Activated CD4-positive, alpha-beta memory T cell treated with anti-CD3 and anti-CD28 coated beads, Interleukin-2, amount 10 ng/mL, durations not matched to agents 7 days and 5 days (primary cell): ENCODE measurements around the gene SCAMP2. TPM values are rescaled to one million over a fixed set of nuclear protein-coding genes. Genes with fewer than 3 reads are reported as not detected.

Source experiments
- CTCF ChIA-PET: fragments of 350-600 bp; sonication (Branson Sonifier 250); formaldehyde crosslinking; loops from one replicate; lab custom pipeline; 2021; ENCODE audit warnings: antibody characterized with exemption, inconsistent platforms; lab: Charles Lee
- POLR2A ChIA-PET: fragments of 350-600 bp; sonication (Branson Sonifier 250); formaldehyde crosslinking; loops from one replicate; lab custom pipeline; 2021; ENCODE audit warnings: antibody characterized with exemption; lab: Charles Lee
- DNase-seq: peaks from one replicate; pipeline ENCODE4 v3.0.0-alpha.2; 2020
- H3K27ac Mint-ChIP-seq: one replicate; pipeline ENCODE4 v1.8.0; 2021; ENCODE audit warnings: mild to moderate bottlenecking, mixed read lengths
- H3K27me3 Mint-ChIP-seq: one replicate; pipeline ENCODE4 v1.8.0; 2021; ENCODE audit warnings: mixed read lengths
- H3K36me3 Mint-ChIP-seq: one replicate; pipeline ENCODE4 v1.8.0; 2021; ENCODE audit warnings: low read depth, mixed read lengths
- H3K4me1 Mint-ChIP-seq: one replicate; pipeline ENCODE4 v1.8.0; 2021; ENCODE audit warnings: mixed read lengths
- H3K4me3 Mint-ChIP-seq: one replicate; pipeline ENCODE4 v1.8.0; 2021; ENCODE audit warnings: mild to moderate bottlenecking, mixed read lengths
- H3K9me3 Mint-ChIP-seq: one replicate; pipeline ENCODE4 v1.8.0; 2021; ENCODE audit warnings: mixed read lengths
- total RNA-seq, 2 experiments: library from RNA; stranded (reverse); gene quantifications; one replicate each; pipeline ENCODE4 v1.2.3, GENCODE V29; 2021

Gene SCAMP2
- total RNA-seq, 2 experiments from 2014 or later: 144 to 156 TPM

- H3K27ac Mint-ChIP-seq: no peak overlapping the region
- POLR2A ChIA-PET: interaction anchor here (1.4 to 1.8 kb wide), 3 partner anchors 44 to 65 kb away, joined by 3 to 4 read pairs (median 3); no protein-coding TSS in a partner anchor
- no peak overlapping the region for H3K4me3 Mint-ChIP-seq
- no peaks in the 10 kb centered on the region for H3K9me3 Mint-ChIP-seq
- H3K27me3 Mint-ChIP-seq: no peaks in the 10 kb centered on the region
- CTCF ChIA-PET: interaction anchor here (1.0 to 2.1 kb wide), 12 partner anchors 14 to 205 kb away, joined by 3 to 11 read pairs (median 4); partner anchors contain the start of gene FAM219B
- DNase-seq: no peak
- H3K36me3 Mint-ChIP-seq: peaks cover 41% of the 10 kb centered on the region
- H3K4me1 Mint-ChIP-seq: peaks cover 15% of the 10 kb centered on the region
Measured at GRCh38 chr15:74836846-74837245, 36.3 kb downstream of the SCAMP2 start.

- Mint-ChIP-seq H3K27me3 (no peaks in the 10 kb centered on the region), H3K4me3 (no peak overlapping the region)
- POLR2A ChIA-PET: interaction anchor here (1.5 to 1.8 kb wide), 2 partner anchors 64 to 66 kb away, joined by 3 to 4 read pairs; no protein-coding TSS in a partner anchor
Measured at GRCh38 chr15:74835312-74835823, 37.8 kb downstream of the SCAMP2 start.

GRCh38 chr15:74833376-74834107 lies 39.6 kb downstream of the SCAMP2 start:
- Mint-ChIP-seq H3K4me3 (no peak overlapping the region), H3K27ac (no peak overlapping the region), H3K9me3 (no peaks in the 10 kb centered on the region), H3K27me3 (no peaks in the 10 kb centered on the region), H3K4me1 (peaks cover 14% of the 10 kb centered on the region), H3K36me3 (peaks cover 22% of the 10 kb centered on the region)
- ChIA-PET CTCF (interaction anchor here (1.0 to 2.7 kb wide), 4 partner anchors 15 to 70 kb away, joined by 4 to 12 read pairs (median 4); no protein-coding TSS in a partner anchor), POLR2A (interaction anchor here (1.2 to 1.7 kb wide), 5 partner anchors 12 to 73 kb away, joined by 3 to 4 read pairs (median 3); partner anchors contain the start of gene FAM219B)
- DNase-seq: no peak

More at GRCh38 chr15:74835312-74835823, 37.8 kb downstream of the SCAMP2 start:
- H3K36me3 Mint-ChIP-seq: peaks cover 32% of the 10 kb centered on the region
- H3K9me3 Mint-ChIP-seq: no peaks in the 10 kb centered on the region
- H3K27ac Mint-ChIP-seq: no peak overlapping the region
- CTCF ChIA-PET: interaction anchor here (0.9 to 1.8 kb wide), 8 partner anchors 15 to 204 kb away, joined by 3 to 5 read pairs (median 4); no protein-coding TSS in a partner anchor
- H3K4me1 Mint-ChIP-seq: peaks cover 1% of the 10 kb centered on the region
- peak; percentile 57 for DNase-seq

- ChIA-PET POLR2A (interaction anchor here (1.2 to 1.7 kb wide), 4 partner anchors 12 to 69 kb away, joined by 3 read pairs; no protein-coding TSS in a partner anchor), CTCF (interaction anchor here (1.5 to 2.7 kb wide), 3 partner anchors 14 to 71 kb away, joined by 4 to 12 read pairs (median 4); no protein-coding TSS in a partner anchor)
- Mint-ChIP-seq H3K27ac (no peak overlapping the region), H3K36me3 (peaks cover 22% of the 10 kb centered on the region), H3K4me1 (peaks cover 14% of the 10 kb centered on the region), H3K27me3 (peaks cover 4% of the 10 kb centered on the region), H3K9me3 (no peaks in the 10 kb centered on the region), H3K4me3 (no peak overlapping the region)
- DNase-seq: no peak
Measured at GRCh38 chr15:74832826-74833225, 40.3 kb downstream of the SCAMP2 start.

- no peak overlapping the region for H3K4me3 Mint-ChIP-seq
- H3K27ac Mint-ChIP-seq: no peak overlapping the region
- peaks cover 14% of the 10 kb centered on the region for H3K4me1 Mint-ChIP-seq
- no peaks in the 10 kb centered on the region for H3K9me3 Mint-ChIP-seq
- no peak for DNase-seq
- CTCF ChIA-PET: interaction anchor here (1.9 to 2.7 kb wide), 2 partner anchors 13 to 61 kb away, joined by 4 to 12 read pairs; no protein-coding TSS in a partner anchor
- POLR2A ChIA-PET: no interaction called here
- peaks cover 17% of the 10 kb centered on the region for H3K36me3 Mint-ChIP-seq
- H3K27me3 Mint-ChIP-seq: peaks cover 11% of the 10 kb centered on the region
Measured at GRCh38 chr15:74831813-74832495, 41.2 kb downstream of the SCAMP2 start.

- DNase-seq: no peak
- Mint-ChIP-seq H3K27ac (no peak overlapping the region), H3K4me1 (peaks cover 14% of the 10 kb centered on the region), H3K27me3 (peaks cover 14% of the 10 kb centered on the region), H3K9me3 (no peaks in the 10 kb centered on the region), H3K4me3 (no peak overlapping the region), H3K36me3 (peaks cover 9% of the 10 kb centered on the region)
- POLR2A ChIA-PET: interaction anchor here (1.4 to 1.8 kb wide), 2 partner anchors 9 to 24 kb away, joined by 4 to 5 read pairs; no protein-coding TSS in a partner anchor
- CTCF ChIA-PET: no interaction called here
Measured at GRCh38 chr15:74830868-74831267, 42.3 kb downstream of the SCAMP2 start.

GRCh38 chr15:74829991-74830390 lies 43.2 kb downstream of the SCAMP2 start:
- Mint-ChIP-seq H3K36me3 (peaks cover under 1% of the 10 kb centered on the region), H3K9me3 (no peaks in the 10 kb centered on the region), H3K4me1 (peaks cover 14% of the 10 kb centered on the region), H3K27me3 (peaks cover 19% of the 10 kb centered on the region), H3K27ac (no peak overlapping the region), H3K4me3 (no peak overlapping the region)
- ChIA-PET POLR2A (interaction anchor here (0.6 to 1.8 kb wide), 4 partner anchors 10 to 42 kb away, joined by 3 to 5 read pairs (median 4); no protein-coding TSS in a partner anchor), CTCF (interaction anchor here (0.7 to 1.5 kb wide), 4 partner anchors 9 to 131 kb away, joined by 3 to 7 read pairs (median 3); no protein-coding TSS in a partner anchor)
- no peak for DNase-seq

- Mint-ChIP-seq H3K27me3 (peaks cover 23% of the 10 kb centered on the region), H3K27ac (no peak overlapping the region), H3K4me3 (no peak overlapping the region), H3K36me3 (no peaks in the 10 kb centered on the region), H3K4me1 (peaks cover 14% of the 10 kb centered on the region), H3K9me3 (no peaks in the 10 kb centered on the region)
- POLR2A ChIA-PET: interaction anchor here (1.4 to 1.8 kb wide), 2 partner anchors 23 to 41 kb away, joined by 3 to 5 read pairs; no protein-coding TSS in a partner anchor
- CTCF ChIA-PET: interaction anchor here (0.7 to 1.5 kb wide), 4 partner anchors 9 to 132 kb away, joined by 3 to 7 read pairs (median 3); no protein-coding TSS in a partner anchor
- no peak for DNase-seq
Measured at GRCh38 chr15:74829486-74829885, 43.7 kb downstream of the SCAMP2 start.

GRCh38 chr15:74828835-74829234 lies 44.3 kb downstream of the SCAMP2 start:
- H3K4me1 Mint-ChIP-seq: peaks cover 14% of the 10 kb centered on the region
- H3K9me3 Mint-ChIP-seq: no peaks in the 10 kb centered on the region
- DNase-seq: no peak
- no peak overlapping the region for H3K27ac Mint-ChIP-seq
- ChIA-PET CTCF (interaction anchor here (0.9 to 1.5 kb wide), 2 partner anchors 36 to 58 kb away, joined by 3 to 7 read pairs; no protein-coding TSS in a partner anchor), POLR2A (interaction anchor here (1.4 kb wide), 1 partner anchor 40 kb away, joined by 3 read pairs; no protein-coding TSS in a partner anchor)
- peaks cover 25% of the 10 kb centered on the region for H3K27me3 Mint-ChIP-seq
- H3K36me3 Mint-ChIP-seq: no peaks in the 10 kb centered on the region
- H3K4me3 Mint-ChIP-seq: no peak overlapping the region

GRCh38 chr15:74827614-74828013 lies 45.6 kb downstream of the SCAMP2 start:
- Mint-ChIP-seq H3K27me3 (peaks cover 25% of the 10 kb centered on the region), H3K9me3 (no peaks in the 10 kb centered on the region), H3K27ac (no peak overlapping the region), H3K36me3 (no peaks in the 10 kb centered on the region), H3K4me1 (peaks cover 14% of the 10 kb centered on the region), H3K4me3 (no peak overlapping the region)
- DNase-seq: no peak
- POLR2A ChIA-PET: interaction anchor here (0.6 to 1.2 kb wide), 3 partner anchors 12 to 43 kb away, joined by 3 to 4 read pairs (median 4); no protein-coding TSS in a partner anchor
- CTCF ChIA-PET: no interaction called here

- ChIA-PET CTCF (interaction anchor here (1.0 to 1.5 kb wide), 3 partner anchors 27 to 58 kb away, joined by 3 read pairs; no protein-coding TSS in a partner anchor), POLR2A (interaction anchor here (0.6 to 1.4 kb wide), 3 partner anchors 16 to 44 kb away, joined by 3 to 4 read pairs (median 4); no protein-coding TSS in a partner anchor)
- H3K36me3 Mint-ChIP-seq: no peaks in the 10 kb centered on the region
- DNase-seq: no peak
- no peak overlapping the region for H3K27ac Mint-ChIP-seq
- H3K27me3 Mint-ChIP-seq: peaks cover 25% of the 10 kb centered on the region
- no peaks in the 10 kb centered on the region for H3K9me3 Mint-ChIP-seq
- no peak overlapping the region for H3K4me3 Mint-ChIP-seq
- peaks cover 14% of the 10 kb centered on the region for H3K4me1 Mint-ChIP-seq
Measured at GRCh38 chr15:74826921-74827320, 46.2 kb downstream of the SCAMP2 start.
